ENCODE data around the gene RGL1.
"Not testable (repeated sequence)": the region's sequence is repeated elsewhere in the genome, so short reads cannot be mapped to it uniquely, and the experiment has no call there.

Gene RGL1

DNA sequence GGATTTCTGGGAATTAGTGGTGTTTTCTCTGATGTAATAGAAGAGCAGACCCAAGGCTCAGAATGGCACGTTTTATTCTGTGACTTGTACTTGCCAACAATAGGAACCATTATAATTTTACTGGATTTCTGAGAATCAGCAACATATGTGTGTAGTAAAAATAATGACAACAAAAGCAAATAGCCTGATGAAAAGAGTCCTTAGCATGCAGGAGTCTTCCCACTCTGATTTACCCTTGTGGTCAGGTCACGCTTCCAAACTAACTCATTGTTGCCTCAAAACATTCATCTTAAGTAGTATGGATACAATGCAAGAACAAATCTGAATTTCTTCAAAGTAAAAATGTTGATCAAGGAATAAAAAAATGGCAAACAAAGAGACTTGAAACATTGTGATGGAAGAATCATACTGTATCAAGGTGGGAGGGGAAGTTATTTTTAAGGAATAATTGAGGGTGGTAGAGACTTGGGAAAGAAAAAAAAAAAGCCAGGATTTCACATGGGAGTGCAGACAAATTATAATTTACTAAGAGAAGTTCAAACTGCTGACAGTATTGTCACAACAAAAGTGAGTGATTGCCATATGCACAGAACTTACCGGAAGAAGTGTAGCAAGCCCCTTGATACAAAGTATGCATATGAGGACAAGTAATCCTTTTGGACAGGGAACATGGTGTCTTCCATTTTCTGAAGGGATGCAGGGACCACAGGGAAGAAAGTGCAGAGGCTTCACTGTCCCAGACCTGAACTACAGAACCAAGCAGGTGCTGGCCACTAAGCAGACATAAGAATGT, 31.2 kb upstream of the RGL1 start:
- Histone ChIP-seq H3K9me3 (ENCODE audit: insufficient read depth, low read depth, low read length) (peaks cover 20% of the 10 kb centered on the region), H3K27me3 (ENCODE audit: insufficient read depth, low read length) (no peaks in the 10 kb centered on the region), H3K36me3 (ENCODE audit: insufficient read depth, low read length) (no peaks in the 10 kb centered on the region), H3K9ac (ENCODE audit: low read depth, low read length) (no peak overlapping the region), H3K4me3 (ENCODE audit: low read length) (no peak overlapping the region), H3K27ac (ENCODE audit: low read depth, low read length) (no peak overlapping the region), H3K4me1 (ENCODE audit: insufficient read depth, low read length) (no peaks in the 10 kb centered on the region)
- whole genome bisulfite sequencing, result 95% methylated on average over 2 of the region's 3 CpGs

DNA sequence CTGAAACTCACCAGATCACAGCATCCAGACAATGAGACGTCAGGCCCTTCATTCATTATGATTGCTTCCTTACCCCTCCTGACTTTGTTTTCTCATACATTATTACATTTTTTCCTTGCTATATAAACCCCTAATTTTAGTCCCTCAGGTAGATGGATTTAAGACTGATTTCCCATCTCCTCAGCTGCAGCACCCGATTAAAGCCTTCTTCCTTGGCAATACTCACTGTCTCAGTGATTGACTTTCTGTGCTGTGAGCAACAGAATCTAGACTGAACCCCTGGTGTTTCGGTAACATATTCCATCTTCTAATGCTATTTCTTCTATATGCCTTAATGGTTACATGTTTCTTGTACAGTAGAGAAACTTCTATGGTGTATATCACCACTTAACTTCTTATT, 30.0 kb upstream of the RGL1 start:
- Histone ChIP-seq H3K4me1 (ENCODE audit: insufficient read depth, low read length) (no peaks in the 10 kb centered on the region), H3K4me3 (ENCODE audit: low read length) (no peak overlapping the region), H3K27me3 (ENCODE audit: insufficient read depth, low read length) (no peaks in the 10 kb centered on the region), H3K36me3 (ENCODE audit: insufficient read depth, low read length) (no peaks in the 10 kb centered on the region), H3K9ac (ENCODE audit: low read depth, low read length) (no peak overlapping the region), H3K9me3 (ENCODE audit: insufficient read depth, low read depth, low read length) (peaks cover 20% of the 10 kb centered on the region), H3K27ac (ENCODE audit: low read depth, low read length) (no peak overlapping the region)
- WGBS, result 97% methylated on average over 3 of the region's 3 CpGs

DNA sequence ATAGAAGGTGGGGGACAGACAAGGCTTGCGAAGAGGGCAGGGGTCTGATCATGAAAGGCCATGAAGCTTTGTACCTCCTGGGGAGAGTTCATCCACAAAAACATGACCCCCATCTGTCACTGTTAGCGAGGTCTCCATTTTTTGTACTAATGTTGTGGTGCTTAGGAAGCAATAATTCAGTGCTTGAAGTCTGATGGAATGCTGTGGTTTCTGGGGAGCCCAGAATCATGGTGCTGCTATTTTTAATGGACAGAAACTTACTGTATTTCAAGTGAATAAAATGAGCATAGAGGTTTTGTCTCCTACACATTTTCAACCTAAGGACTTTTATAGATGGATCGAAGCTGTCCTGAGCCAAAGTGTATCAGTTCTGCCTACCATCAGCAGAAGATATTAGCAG, 28.2 kb upstream of the RGL1 start:
- H3K27ac ChIP-seq (ENCODE audit: low read depth, low read length), result no peak overlapping the region
- peaks cover 16% of the 10 kb centered on the region for H3K9me3 ChIP-seq (ENCODE audit: insufficient read depth, low read depth, low read length)
- H3K27me3 ChIP-seq (ENCODE audit: insufficient read depth, low read length), result no peaks in the 10 kb centered on the region
- H3K9ac ChIP-seq (ENCODE audit: low read depth, low read length), result no peak overlapping the region
- no peaks in the 10 kb centered on the region for H3K36me3 ChIP-seq (ENCODE audit: insufficient read depth, low read length)
- no peaks in the 10 kb centered on the region for H3K4me1 ChIP-seq (ENCODE audit: insufficient read depth, low read length)
- WGBS, result 93% methylated on average over 3 of the region's 3 CpGs
- H3K4me3 ChIP-seq (ENCODE audit: low read length), result no peak overlapping the region

DNA sequence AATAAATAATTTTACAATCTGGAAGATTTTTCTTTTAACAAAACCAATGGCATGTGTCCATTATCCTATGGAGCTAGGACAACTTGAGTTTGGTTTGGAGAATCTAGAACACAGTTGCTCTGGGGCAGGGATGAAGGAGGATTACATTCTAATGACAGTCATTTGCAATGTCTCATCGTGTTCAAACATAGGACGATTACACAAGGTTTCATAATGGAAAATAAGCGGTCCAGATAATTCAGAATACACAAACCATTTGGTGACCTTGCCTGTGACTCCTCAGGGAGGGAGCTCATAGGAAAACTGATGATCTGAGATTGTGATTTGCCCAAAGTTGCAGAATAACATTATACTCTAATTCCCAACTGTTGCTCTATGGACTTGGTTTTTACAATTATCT, 27.6 kb upstream of the RGL1 start:
- 99% methylated on average over 3 of the region's 3 CpGs for WGBS
- H3K4me1 ChIP-seq (ENCODE audit: insufficient read depth, low read length), result no peaks in the 10 kb centered on the region
- no peak overlapping the region for H3K27ac ChIP-seq (ENCODE audit: low read depth, low read length)
- peaks cover 16% of the 10 kb centered on the region for H3K9me3 ChIP-seq (ENCODE audit: insufficient read depth, low read depth, low read length)
- no peak overlapping the region for H3K4me3 ChIP-seq (ENCODE audit: low read length)
- H3K9ac ChIP-seq (ENCODE audit: low read depth, low read length), result no peak overlapping the region
- H3K36me3 ChIP-seq (ENCODE audit: insufficient read depth, low read length), result no peaks in the 10 kb centered on the region
- H3K27me3 ChIP-seq (ENCODE audit: insufficient read depth, low read length), result no peaks in the 10 kb centered on the region

DNA sequence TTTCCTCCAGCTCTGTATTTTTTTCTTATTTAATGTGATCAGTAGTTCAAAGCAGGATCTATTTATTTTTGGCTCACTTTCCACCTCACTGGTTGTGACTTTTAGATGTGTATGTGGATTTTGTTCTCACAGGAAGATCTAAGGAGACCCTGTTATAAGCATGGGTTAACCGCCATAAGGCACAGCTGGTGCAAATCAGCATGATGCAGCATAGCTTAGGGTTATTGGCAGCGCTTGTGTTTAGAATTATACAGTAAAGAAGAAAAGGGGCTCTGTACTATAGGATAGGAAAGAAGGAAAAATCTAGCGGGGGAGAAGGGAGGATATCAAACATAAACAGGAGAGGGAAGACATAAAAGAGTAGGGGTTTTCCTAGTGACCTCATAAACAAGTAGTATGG, 26.9 kb upstream of the RGL1 start:
- Histone ChIP-seq H3K27me3 (ENCODE audit: insufficient read depth, low read length) (no peaks in the 10 kb centered on the region), H3K4me1 (ENCODE audit: insufficient read depth, low read length) (no peaks in the 10 kb centered on the region), H3K4me3 (ENCODE audit: low read length) (no peak overlapping the region), H3K9me3 (ENCODE audit: insufficient read depth, low read depth, low read length) (peaks cover 16% of the 10 kb centered on the region), H3K36me3 (ENCODE audit: insufficient read depth, low read length) (no peaks in the 10 kb centered on the region), H3K9ac (ENCODE audit: low read depth, low read length) (no peak overlapping the region), H3K27ac (ENCODE audit: low read depth, low read length) (no peak overlapping the region)
- 91% methylated on average over 3 of the region's 3 CpGs for WGBS

DNA sequence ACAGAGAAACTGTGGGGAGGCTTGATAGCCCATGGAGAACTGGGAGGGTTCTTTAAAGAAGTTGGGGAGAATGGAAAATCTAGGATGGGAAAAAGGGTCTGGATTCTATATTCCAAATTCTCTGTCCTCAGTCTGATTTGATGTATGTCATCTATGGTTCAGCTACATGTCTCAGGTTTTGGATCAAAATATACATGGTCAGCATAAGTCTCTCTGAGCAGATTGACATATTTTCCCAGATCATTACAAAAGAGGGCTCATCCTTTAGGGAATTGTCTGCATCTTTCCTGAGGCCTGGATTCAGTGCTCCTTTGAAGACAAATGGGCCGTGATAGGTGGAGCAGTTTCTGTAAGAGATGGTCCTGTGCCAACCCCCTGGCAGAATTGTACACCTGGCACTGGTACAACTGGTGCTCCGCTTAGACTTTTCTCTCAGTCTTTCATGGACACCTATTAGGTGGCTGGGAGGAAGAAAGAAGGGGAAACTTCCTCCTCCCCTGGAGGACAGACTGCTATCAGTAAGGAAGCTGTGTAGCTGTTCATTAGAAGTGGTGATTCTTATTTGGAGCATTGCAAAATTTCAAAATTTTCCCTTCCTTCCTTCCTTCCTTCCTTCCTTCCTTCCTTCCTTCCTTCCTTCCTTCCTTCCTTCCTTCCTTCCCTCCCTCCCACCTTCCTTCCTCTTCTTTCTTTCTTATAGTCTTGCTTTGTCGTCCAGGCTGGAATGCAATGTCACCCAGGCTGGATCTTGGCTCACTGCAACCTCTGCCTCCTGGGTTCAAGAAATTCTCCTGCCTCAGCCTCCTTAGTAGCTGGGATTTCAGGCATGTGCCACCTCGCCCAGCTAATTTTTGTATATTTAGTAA, 26.1 kb upstream of the RGL1 start:
- Histone ChIP-seq H3K4me1 (ENCODE audit: insufficient read depth, low read length) (no peaks in the 10 kb centered on the region), H3K9ac (ENCODE audit: low read depth, low read length) (no peak overlapping the region), H3K4me3 (ENCODE audit: low read length) (no peak overlapping the region), H3K9me3 (ENCODE audit: insufficient read depth, low read depth, low read length) (peaks cover 16% of the 10 kb centered on the region), H3K36me3 (ENCODE audit: insufficient read depth, low read length) (no peaks in the 10 kb centered on the region), H3K27me3 (ENCODE audit: insufficient read depth, low read length) (no peaks in the 10 kb centered on the region), H3K27ac (ENCODE audit: low read depth, low read length) (no peak overlapping the region)
- WGBS, result 93% methylated on average over 4 of the region's 4 CpGs

DNA sequence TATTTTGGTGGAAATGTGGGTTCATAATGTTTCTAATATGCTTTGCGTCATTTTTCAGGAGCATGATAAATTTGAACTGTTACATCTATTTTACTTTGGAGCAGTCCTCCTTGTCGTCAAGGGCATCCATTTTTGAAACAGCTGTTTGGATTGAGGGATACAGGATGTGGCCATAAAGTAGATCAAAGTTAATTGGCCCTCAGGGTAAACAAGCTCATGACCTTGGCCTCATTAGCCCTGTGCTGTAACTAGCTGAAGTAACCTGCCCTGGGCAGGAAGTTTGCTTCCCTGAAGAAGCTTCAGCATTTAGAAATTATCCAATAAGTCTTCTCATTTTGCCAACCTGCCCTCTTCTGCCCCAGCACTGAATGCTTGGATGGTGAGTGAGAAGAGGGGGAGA, 24.8 kb upstream of the RGL1 start:
- no peaks in the 10 kb centered on the region for H3K4me1 ChIP-seq (ENCODE audit: insufficient read depth, low read length)
- 89% methylated on average over 2 of the region's 2 CpGs for WGBS
- H3K9me3 ChIP-seq (ENCODE audit: insufficient read depth, low read depth, low read length), result peaks cover 8% of the 10 kb centered on the region
- H3K4me3 ChIP-seq (ENCODE audit: low read length), result no peak overlapping the region
- H3K27me3 ChIP-seq (ENCODE audit: insufficient read depth, low read length), result no peaks in the 10 kb centered on the region
- H3K27ac ChIP-seq (ENCODE audit: low read depth, low read length), result no peak overlapping the region
- H3K36me3 ChIP-seq (ENCODE audit: insufficient read depth, low read length), result no peaks in the 10 kb centered on the region
- no peak overlapping the region for H3K9ac ChIP-seq (ENCODE audit: low read depth, low read length)

DNA sequence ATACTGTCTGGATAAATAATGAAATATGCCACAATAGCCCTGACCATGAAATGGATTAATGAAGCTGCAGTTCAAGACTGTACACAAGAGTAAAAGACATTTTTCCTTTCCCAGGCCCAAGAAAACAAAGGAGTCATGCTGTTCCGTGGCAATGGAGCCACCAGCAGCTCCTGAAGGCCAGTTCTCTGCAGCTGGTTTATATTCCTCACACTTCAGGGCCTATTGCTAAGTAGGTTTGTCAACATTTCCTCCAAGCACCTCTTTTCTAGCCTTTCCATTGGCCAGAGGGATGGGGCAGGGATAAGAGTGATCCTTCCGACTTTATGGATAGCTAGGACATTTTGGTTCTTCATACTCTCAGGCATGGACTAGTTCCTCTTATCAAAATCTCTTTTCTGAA, 24.2 kb upstream of the RGL1 start:
- H3K9me3 ChIP-seq (ENCODE audit: insufficient read depth, low read depth, low read length), result peaks cover 2% of the 10 kb centered on the region; the same call in 1 of the 2 replicates
- no peaks in the 10 kb centered on the region for H3K4me1 ChIP-seq (ENCODE audit: insufficient read depth, low read length)
- H3K4me3 ChIP-seq (ENCODE audit: low read length), result no peak overlapping the region
- H3K27ac ChIP-seq (ENCODE audit: low read depth, low read length), result no peak overlapping the region
- H3K27me3 ChIP-seq (ENCODE audit: insufficient read depth, low read length), result no peaks in the 10 kb centered on the region
- no peaks in the 10 kb centered on the region for H3K36me3 ChIP-seq (ENCODE audit: insufficient read depth, low read length)
- no peak overlapping the region for H3K9ac ChIP-seq (ENCODE audit: low read depth, low read length)
- 96% methylated on average over 2 of the region's 2 CpGs for WGBS

DNA sequence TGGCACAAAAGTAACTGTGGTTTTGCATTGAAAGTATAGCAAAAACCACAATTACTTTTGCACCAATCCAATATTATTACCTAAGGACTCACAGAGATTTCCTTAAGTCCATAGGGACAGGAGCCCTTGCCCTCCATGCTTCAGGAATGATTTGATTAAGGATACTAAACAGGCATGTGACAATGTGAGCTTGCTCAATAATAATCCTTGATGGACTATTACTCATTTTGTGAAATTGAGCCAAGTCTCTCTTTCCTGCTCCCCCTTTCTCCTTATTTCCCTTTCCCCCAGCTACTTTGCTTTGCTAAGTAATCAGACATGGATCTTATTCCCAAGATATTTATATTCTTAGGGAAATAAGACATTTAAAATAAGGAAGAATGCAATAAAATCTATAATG, 21.6 kb upstream of the RGL1 start:
- no peak overlapping the region for H3K9ac ChIP-seq (ENCODE audit: low read depth, low read length)
- no peak overlapping the region for H3K4me3 ChIP-seq (ENCODE audit: low read length)
- H3K27ac ChIP-seq (ENCODE audit: low read depth, low read length), result no peak overlapping the region
- H3K9me3 ChIP-seq (ENCODE audit: insufficient read depth, low read depth, low read length), result no peaks in the 10 kb centered on the region
- peaks cover 13% of the 10 kb centered on the region for H3K4me1 ChIP-seq (ENCODE audit: insufficient read depth, low read length)
- no peaks in the 10 kb centered on the region for H3K36me3 ChIP-seq (ENCODE audit: insufficient read depth, low read length)
- H3K27me3 ChIP-seq (ENCODE audit: insufficient read depth, low read length), result no peaks in the 10 kb centered on the region

DNA sequence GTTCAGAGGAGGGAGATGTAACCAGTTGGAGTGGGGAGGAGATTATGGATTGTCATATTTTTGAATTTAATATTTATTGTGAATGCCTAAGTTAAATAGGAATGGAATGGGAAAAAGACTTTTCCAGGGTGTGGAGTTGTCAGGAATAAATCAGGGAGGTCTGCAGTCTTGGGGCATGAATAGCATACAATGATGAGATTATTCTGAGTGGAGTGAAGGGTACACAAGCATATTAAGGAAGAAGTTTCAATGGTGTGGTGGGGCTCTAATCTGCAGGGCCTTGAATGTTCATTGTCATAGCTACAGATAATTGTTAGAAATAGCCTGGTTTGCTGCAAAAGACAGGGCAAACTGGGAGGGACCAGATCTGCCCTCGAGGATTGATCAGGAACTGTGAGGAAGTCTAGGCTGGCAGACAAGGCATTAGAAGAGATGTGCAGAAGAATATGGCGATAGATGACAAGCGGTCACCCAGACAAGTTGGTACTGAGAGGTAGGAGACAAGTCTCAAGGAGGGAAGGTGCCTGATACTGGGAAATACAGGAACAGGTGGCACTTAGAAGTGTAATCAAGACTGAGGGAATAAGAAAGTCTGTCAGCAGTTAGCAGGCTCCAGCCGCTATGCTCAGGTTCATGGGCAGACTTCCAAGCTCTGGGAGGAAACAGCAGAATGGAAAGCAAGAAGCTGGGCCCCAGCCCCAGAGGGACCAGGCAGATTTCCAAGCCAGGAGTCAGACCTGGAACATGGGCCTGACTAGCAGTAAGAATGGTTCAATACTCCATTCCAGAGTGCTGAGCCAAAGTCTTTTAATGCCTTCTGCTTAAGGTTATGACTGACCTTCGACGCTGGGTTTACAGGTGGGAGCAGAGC, 20.9 kb upstream of the RGL1 start:
- WGBS, result 92% methylated on average over 6 of the region's 6 CpGs
- no peaks in the 10 kb centered on the region for H3K9me3 ChIP-seq (ENCODE audit: insufficient read depth, low read depth, low read length)
- H3K27me3 ChIP-seq (ENCODE audit: insufficient read depth, low read length), result no peaks in the 10 kb centered on the region
- no peak overlapping the region for H3K27ac ChIP-seq (ENCODE audit: low read depth, low read length)
- H3K4me3 ChIP-seq (ENCODE audit: low read length), result no peak overlapping the region
- no peaks in the 10 kb centered on the region for H3K36me3 ChIP-seq (ENCODE audit: insufficient read depth, low read length)
- H3K4me1 ChIP-seq (ENCODE audit: insufficient read depth, low read length), result peaks cover 13% of the 10 kb centered on the region
- H3K9ac ChIP-seq (ENCODE audit: low read depth, low read length), result no peak overlapping the region

DNA sequence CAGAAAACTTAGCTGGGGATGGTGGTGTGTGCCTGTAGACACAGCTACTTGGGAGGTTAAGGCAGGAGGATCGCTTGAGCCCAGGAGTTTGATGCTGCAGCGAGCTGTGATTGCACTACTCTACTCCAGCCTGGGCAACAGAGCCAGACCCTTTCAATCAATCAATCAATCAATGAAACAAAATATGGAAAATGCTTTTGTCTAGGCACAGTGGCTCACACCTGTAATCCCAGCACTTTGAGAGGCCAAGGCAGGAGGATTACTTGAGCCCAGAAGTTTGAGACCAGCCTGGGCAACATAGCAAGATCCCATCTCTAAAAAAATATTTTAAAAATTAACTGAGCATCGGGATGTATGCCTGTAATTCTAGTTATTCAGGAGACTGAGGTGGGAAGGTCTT, 19.0 kb upstream of the RGL1 start:
- H3K4me1 ChIP-seq (ENCODE audit: insufficient read depth, low read length), result peaks cover 13% of the 10 kb centered on the region
- not testable (repeated sequence) for H3K27me3 ChIP-seq (ENCODE audit: insufficient read depth, low read length); H3K27ac ChIP-seq (ENCODE audit: low read depth, low read length); H3K4me3 ChIP-seq (ENCODE audit: low read length); H3K9ac ChIP-seq (ENCODE audit: low read depth, low read length); H3K36me3 ChIP-seq (ENCODE audit: insufficient read depth, low read length); H3K9me3 ChIP-seq (ENCODE audit: insufficient read depth, low read depth, low read length)
- WGBS, result 92% methylated on average over 3 of the region's 3 CpGs
